Dedifferentiated amniotic fluid mesenchymal stem cell (primary cell): Measurements from ENCODE around the gene LDB3.

ENCODE experiments used
- DNase-seq: peaks from one replicate; pipeline ENCODE4 v3.0.0-alpha.2; 2016; ENCODE audit errors: extremely low spot score

LDB3 gene

GRCh38 chr10:86706401-86706841 lies 38.1 kb downstream of the LDB3 start:
- DNase-seq = no peak

- DNase-seq = no peak
These were observed 38.7 kb downstream of the LDB3 start for GRCh38 chr10:86706977-86707376.

- DNase-seq = no peak
These were observed 39.2 kb downstream of the LDB3 start for GRCh38 chr10:86707505-86707904.

GRCh38 chr10:86708068-86708782 lies 39.9 kb downstream of the LDB3 start:
- no peak for DNase-seq

- no peak for DNase-seq
These were observed 40.6 kb downstream of the LDB3 start for GRCh38 chr10:86708783-86709380.

- no peak for DNase-seq
These were observed 41.3 kb downstream of the LDB3 start for GRCh38 chr10:86709396-86710185.

GRCh38 chr10:86710987-86711512 lies 42.7 kb downstream of the LDB3 start:
- peak; percentile 89 for DNase-seq

- no peak for DNase-seq
These were observed 43.4 kb downstream of the LDB3 start for GRCh38 chr10:86711513-86712316.

GRCh38 chr10:86712317-86712707 lies 44.0 kb downstream of the LDB3 start:
- DNase-seq = no peak

GRCh38 chr10:86715156-86715795 lies 47.0 kb downstream of the LDB3 start:
- DNase-seq = no peak

GRCh38 chr10:86715836-86716235 lies 47.5 kb downstream of the LDB3 start:
- DNase-seq = no peak

GRCh38 chr10:86716466-86716865 lies 48.2 kb downstream of the LDB3 start:
- no peak for DNase-seq

- DNase-seq = no peak
These were observed 50.2 kb downstream of the LDB3 start for GRCh38 chr10:86718556-86718955.

- no peak for DNase-seq
These were observed 52.9 kb downstream of the LDB3 start for GRCh38 chr10:86721232-86721631.

- DNase-seq = no peak
These were observed 54.7 kb downstream of the LDB3 start for GRCh38 chr10:86723009-86723408.

- no peak for DNase-seq
These were observed 56.1 kb downstream of the LDB3 start for GRCh38 chr10:86724445-86724844.

- no peak for DNase-seq
These were observed 57.8 kb downstream of the LDB3 start for GRCh38 chr10:86725980-86726676.

GRCh38 chr10:86726677-86726999 lies 58.3 kb downstream of the LDB3 start:
- DNase-seq = no peak

GRCh38 chr10:86727470-86727869 lies 59.2 kb downstream of the LDB3 start:
- DNase-seq = no peak

GRCh38 chr10:86728056-86728455 lies 59.7 kb downstream of the LDB3 start:
- DNase-seq = no peak

GRCh38 chr10:86729677-86730076 lies 61.4 kb downstream of the LDB3 start:
- DNase-seq = no peak
